GM19238 (cell line): ENCODE data around the gene ETFA.

Source experiments
- DNase-seq: peaks from one replicate; pipeline ENCODE4 v3.0.0; 2011; ENCODE audit warnings: low spot score; ENCODE audit not compliant: insufficient read length

The ETFA gene

DNA sequence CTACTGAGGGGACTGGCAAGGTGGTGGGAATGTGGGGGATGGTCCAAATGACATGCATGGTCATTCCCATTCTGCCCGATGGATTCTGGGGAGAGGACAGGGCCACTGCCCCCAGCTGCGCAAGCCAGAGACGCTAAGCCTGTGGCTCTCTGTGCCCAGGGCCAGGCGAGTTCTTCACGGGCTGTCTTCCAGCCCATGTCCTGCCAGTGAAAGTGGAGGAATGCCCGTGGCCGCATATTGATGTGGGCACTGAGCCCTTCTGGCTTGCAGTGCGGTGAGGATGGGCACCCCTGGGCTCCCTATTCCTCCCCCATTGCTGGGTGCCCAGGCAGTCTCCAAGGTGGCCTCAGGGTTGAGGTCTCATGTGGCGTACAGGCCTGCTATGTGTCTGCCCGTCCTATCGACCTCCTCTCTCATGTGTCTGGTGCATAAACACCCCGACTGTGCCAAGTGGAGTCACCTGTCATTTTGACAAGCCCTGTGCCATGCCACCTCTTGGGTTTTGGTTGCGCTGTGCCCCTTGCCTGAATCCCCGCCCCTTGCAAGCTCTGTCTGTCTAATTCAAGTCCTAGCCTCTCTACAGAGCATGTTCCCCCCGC is 134.7 kb downstream of the ETFA start:
- DNase-seq: no peak

DNA sequence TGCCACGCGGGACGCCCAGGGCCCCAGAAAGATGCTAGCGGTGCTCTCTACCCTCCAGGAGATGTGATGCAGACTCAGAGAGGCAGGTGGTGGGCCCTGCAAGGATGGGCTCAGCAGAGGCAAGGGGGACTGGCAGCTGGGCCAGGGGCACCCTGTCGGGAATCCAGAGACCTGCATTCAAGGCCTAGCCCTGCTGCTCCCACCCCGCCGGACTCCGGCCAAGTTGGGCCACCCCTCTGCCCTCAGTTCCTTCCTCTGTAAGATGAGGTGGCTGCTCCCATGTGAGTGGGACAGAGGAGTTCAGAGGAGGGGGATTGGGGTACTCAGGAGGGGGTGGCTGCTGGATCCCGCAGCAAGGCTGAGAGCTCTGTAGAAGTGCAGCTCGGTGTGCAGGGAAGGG is 135.2 kb downstream of the ETFA start:
- no peak for DNase-seq

DNA sequence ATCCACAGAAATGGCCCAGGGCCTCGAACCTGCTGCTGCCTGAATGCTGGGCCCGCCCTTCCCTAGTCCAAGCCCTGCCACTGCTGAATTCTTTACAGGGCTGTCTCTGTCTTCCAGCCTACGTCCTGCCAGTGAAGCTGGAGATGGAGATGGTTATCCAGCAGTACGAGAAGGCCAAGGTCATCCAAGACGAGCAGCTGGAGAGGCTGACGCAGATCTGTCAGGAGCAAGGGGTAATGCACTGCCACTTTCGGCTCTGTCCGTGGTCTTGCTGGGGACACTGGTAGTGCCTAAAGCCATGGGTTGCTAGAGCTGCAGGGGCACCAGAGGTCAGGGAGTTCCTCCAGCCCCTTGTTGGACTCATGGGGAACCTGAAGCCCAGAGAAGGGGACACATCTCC is 135.8 kb downstream of the ETFA start:
- no peak for DNase-seq

DNA sequence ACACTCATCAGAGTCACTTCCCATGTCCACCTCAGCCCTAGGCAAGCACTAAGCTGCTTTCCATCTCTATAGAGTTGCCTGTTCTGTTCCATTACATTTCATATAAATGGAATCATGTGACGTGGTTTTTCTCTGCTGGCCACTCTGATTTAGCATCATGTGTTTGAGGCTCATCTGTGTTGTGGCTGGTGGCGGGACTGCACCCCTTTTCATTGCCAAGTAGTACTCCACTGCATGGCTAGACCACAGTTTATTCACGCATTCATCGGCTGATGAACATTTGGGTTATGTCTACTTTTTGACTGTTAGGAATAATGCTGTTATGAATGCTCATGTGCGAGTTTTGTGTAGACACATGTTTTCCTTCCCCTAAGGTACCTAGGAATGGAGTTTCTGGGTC is 136.6 kb downstream of the ETFA start:
- no peak for DNase-seq

DNA sequence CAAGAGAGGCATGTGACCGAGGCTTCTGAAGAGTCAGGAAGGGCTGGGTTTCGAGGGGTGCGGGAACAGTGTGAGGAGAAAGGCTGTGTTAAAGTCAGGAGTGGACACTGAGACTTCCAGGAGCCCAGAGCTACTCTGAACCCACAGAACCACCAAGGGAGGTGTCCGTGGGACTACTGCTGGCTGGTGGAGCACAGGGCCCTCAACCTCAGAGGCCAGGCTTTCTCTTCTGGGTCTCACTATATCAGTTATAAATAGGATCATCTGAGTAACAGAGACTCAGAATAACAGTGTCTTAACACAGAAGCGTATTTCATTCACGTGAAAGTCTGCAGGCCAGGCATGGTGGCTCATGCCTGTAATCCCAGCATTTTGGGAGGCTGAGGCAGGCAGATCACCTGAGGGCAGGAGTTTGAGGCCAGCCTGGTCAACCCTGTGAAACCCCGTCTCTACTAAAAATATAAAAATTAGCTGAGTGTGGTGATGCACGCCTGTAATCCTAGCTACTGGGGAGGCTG is 137.9 kb downstream of the ETFA start:
- DNase-seq: no peak

DNA sequence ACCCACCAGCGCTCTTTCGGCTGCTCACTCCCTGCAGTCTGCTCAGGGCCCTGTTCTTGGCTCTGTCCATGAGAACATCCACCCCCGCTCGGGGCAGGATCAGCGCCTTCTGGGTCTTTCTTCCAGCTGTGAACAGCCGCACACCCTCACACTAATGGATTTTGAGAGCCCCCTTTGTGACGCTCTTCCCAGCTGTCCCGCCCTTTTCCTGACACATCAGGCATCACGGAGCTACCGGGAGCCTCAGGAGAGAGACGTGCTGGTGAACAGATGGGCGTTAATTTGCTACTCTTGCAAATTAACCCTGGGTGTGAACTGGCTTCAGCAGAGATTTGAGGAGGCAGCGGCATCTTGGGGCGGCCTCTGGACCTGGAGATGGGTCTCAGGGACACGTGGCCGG is 138.5 kb downstream of the ETFA start:
- DNase-seq: no peak

DNA sequence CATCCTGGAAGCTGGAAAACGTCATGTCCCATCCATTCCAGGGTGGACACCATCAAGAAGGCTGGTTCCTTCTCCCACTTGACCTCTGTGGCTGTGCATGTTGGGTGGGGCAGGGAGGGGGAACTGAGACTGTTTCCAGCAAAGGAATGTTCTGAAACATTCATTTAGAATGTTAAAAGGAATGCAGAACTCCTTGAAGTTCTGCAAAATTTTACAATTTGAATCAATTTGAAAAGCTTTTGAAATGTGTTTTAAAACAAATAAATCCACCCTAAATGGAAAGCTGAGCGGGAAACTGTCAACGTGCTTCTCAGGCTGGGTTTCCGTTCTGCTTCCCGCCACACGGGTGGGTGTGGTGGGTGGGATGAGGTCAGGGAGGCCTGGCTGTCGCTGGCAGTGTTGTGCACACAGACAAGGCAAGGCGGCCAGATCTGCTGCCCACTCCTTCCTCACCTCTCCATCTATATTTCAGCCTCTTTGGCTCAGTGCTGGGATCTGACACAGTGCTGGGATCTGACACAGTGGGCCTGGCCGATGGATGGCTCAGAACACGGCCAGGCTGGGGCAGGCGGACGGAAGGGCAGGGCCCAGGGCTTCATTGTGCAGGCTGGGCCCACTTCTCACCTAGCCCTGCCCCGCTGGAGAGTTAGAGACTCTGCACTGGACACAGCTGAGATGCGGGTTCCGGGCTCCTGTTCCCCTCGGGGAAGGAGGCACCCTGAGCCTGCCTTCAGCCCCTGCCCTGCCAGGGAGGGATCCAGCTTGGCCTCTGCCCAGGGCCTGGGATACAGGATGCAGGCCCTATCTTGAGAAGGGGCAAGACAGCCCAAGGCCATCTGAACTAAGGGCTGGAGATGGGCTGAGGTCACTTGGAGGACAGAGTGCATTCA is 141.1 kb downstream of the ETFA start:
- DNase-seq: no peak

DNA sequence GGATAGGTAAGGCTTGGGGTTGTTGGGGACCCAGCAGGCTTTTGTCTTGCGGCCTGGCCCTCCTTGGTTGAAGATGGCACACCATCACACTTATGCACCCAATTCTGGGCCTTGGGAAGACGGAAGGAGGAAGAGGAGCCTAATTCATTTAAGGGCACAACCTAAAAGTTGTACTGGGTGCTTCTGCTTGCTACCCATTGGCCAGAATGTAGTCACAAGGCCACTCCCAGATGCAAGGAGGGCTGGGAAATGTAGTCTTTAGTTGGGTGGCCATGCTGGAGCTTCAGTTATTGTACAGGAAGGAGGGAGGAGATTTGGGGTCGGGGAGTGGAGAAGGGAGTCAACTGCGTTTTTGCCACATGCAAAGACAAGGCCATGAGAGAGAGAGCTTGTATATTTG is 142.3 kb downstream of the ETFA start:
- DNase-seq: no peak

DNA sequence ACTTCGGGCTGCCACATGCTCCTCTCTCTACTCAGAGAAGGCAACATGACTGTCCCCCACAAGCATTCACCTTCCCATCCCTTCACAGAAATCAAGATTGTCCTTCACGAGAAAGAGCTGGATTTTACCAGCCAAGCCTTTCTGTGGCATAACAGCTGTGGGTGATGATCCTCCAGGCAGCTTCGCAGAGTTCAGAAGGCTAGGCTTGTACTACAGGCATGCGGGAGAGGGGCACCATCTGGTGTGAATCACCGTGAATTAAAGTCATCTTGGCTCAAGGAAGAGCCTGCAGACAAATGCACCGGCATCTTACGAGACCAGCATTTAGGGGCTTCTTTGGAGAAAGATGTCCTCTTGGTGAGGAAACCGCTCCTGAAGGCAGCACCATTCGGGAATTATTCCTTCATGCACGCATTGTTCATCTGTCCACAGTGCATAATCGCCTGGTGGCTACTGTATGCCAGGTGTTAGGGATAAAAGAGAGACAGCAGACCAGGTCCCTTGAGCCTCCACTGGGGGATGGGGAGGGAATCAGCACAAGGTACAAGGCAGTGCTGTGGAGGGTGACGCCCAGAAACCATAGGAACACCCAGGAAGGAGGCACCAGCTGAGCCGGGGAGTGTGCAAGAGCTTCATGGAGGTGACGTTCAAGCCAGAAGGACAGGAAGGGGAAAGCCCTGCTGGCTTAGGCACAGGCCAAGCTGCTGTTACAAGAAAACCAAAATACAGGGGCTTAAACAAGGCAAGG is 142.9 kb downstream of the ETFA start:
- no peak for DNase-seq

DNA sequence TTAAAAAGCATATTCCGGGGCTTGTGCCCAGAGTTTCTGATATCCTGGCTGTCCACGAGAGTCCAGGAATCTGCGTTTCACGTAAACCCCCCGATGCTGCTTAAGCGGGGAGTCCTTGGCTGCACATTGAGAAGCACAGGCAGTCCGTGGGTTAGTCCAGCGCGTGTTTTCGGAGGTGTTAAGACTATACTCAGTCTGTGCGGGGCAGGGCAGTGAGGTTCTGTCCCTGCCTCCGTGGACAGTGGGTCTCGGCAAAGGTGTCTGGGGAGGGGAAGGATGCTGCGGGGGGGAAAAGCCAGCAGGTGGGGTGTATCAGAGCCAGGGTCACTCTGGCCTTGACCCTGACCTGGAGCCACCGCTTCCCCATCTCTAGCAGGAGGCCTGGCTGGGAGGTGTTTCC is 145.3 kb downstream of the ETFA start:
- no peak for DNase-seq
